ENCODE results near the gene NGLY1. TPM values are rescaled to one million over a fixed set of nuclear protein-coding genes. Genes with fewer than 3 reads are reported as not detected.

NGLY1 gene
- total and polyA plus RNA-seq, 2 donors (not counting 1 experiment from before 2014, with no cell fraction given) = 11.6 to 34.0 TPM

GRCh38 chr3:25768851-25769250, 14.4 kb downstream of the NGLY1 start:
- no peaks in the 10 kb centered on the region for H3K9me3 ChIP-seq (ENCODE audit: control insufficient read depth, insufficient read depth, low read depth, low read length)
- TF ChIP-seq EZH2 (IDR thresholded peaks at IDR 0.05; ENCODE audit: low read length, missing control alignments) (no peak), CTCF (conservative IDR thresholded peaks at IDR 0.05 in 1 of 2, IDR thresholded peaks at IDR 0.05 in 1 of 2; ENCODE audit: low read depth in 1 of 2, low read length in 2 of 2) (no peak)
- no peaks in the 10 kb centered on the region for H3K36me3 ChIP-seq (ENCODE audit: control insufficient read depth, insufficient read depth, low read length)
- no peaks in the 10 kb centered on the region for H3K27me3 ChIP-seq (ENCODE audit: control insufficient read depth, insufficient read depth, low read length)
- no peak for DNase-seq (ENCODE audit: low read depth in 2 of 2)
- no peak overlapping the region for H3K4me2 ChIP-seq (ENCODE audit: extremely low read depth, insufficient read depth, low read length)
- no peak overlapping the region for H3K27ac ChIP-seq (ENCODE audit: insufficient read depth, low read length)
- no peaks in the 10 kb centered on the region for H3K79me2 ChIP-seq (ENCODE audit: control insufficient read depth, insufficient read depth, low read length)
- H3K9ac ChIP-seq (ENCODE audit: insufficient read depth, low read length) = no peak overlapping the region
- H2AFZ ChIP-seq (ENCODE audit: low read length) = no peak overlapping the region
- no peak overlapping the region for H3K4me3 ChIP-seq (replicated peaks in 1 of 4; ENCODE audit: control extremely low read depth in 1 of 4, insufficient read depth in 1 of 4, low read depth in 3 of 4, low read length in 4 of 4)
- H4K20me1 ChIP-seq (ENCODE audit: control insufficient read depth, extremely low read depth, insufficient read depth, low read length) = no peaks in the 10 kb centered on the region
- no peaks in the 10 kb centered on the region for H3K4me1 ChIP-seq (ENCODE audit: control insufficient read depth, extremely low read depth, insufficient read depth, low read length)

- no peak overlapping the region for H2AFZ ChIP-seq (ENCODE audit: low read length)
- peaks cover 6% of the 10 kb centered on the region for H3K36me3 ChIP-seq (ENCODE audit: control insufficient read depth, insufficient read depth, low read length)
- H3K9me3 ChIP-seq (ENCODE audit: control insufficient read depth, insufficient read depth, low read depth, low read length) = no peaks in the 10 kb centered on the region
- H4K20me1 ChIP-seq (ENCODE audit: control insufficient read depth, extremely low read depth, insufficient read depth, low read length) = no peaks in the 10 kb centered on the region
- no peaks in the 10 kb centered on the region for H3K27me3 ChIP-seq (ENCODE audit: control insufficient read depth, insufficient read depth, low read length)
- no peak overlapping the region for H3K27ac ChIP-seq (ENCODE audit: insufficient read depth, low read length)
- H3K4me2 ChIP-seq (ENCODE audit: extremely low read depth, insufficient read depth, low read length) = no peak overlapping the region
- no peaks in the 10 kb centered on the region for H3K4me1 ChIP-seq (ENCODE audit: control insufficient read depth, extremely low read depth, insufficient read depth, low read length)
- no peak for TF ChIP-seq CTCF (conservative IDR thresholded peaks at IDR 0.05 in 1 of 2, IDR thresholded peaks at IDR 0.05 in 1 of 2; ENCODE audit: low read depth in 1 of 2, low read length in 2 of 2)
- no peak for TF ChIP-seq EZH2 (IDR thresholded peaks at IDR 0.05; ENCODE audit: low read length, missing control alignments)
- H3K4me3 ChIP-seq (replicated peaks in 1 of 4; ENCODE audit: control extremely low read depth in 1 of 4, insufficient read depth in 1 of 4, low read depth in 3 of 4, low read length in 4 of 4) = no peak overlapping the region
- no peak for DNase-seq (ENCODE audit: low read depth in 2 of 2)
- H3K9ac ChIP-seq (ENCODE audit: insufficient read depth, low read length) = no peak overlapping the region
- H3K79me2 ChIP-seq (ENCODE audit: control insufficient read depth, insufficient read depth, low read length) = no peaks in the 10 kb centered on the region
Measured at GRCh38 chr3:25751725-25752124, 31.5 kb downstream of the NGLY1 start.

- Histone ChIP-seq H2AFZ (ENCODE audit: low read length) (no peak overlapping the region), H3K9ac (ENCODE audit: insufficient read depth, low read length) (no peak overlapping the region), H3K4me3 (replicated peaks in 1 of 4; ENCODE audit: control extremely low read depth in 1 of 4, insufficient read depth in 1 of 4, low read depth in 3 of 4, low read length in 4 of 4) (no peak overlapping the region), H3K27me3 (ENCODE audit: control insufficient read depth, insufficient read depth, low read length) (no peaks in the 10 kb centered on the region), H3K4me1 (ENCODE audit: control insufficient read depth, extremely low read depth, insufficient read depth, low read length) (no peaks in the 10 kb centered on the region), H4K20me1 (ENCODE audit: control insufficient read depth, extremely low read depth, insufficient read depth, low read length) (no peaks in the 10 kb centered on the region), H3K4me2 (ENCODE audit: extremely low read depth, insufficient read depth, low read length) (no peak overlapping the region), H3K36me3 (ENCODE audit: control insufficient read depth, insufficient read depth, low read length) (peaks cover 4% of the 10 kb centered on the region), H3K27ac (ENCODE audit: insufficient read depth, low read length) (no peak overlapping the region), H3K9me3 (ENCODE audit: control insufficient read depth, insufficient read depth, low read depth, low read length) (no peaks in the 10 kb centered on the region), H3K79me2 (ENCODE audit: control insufficient read depth, insufficient read depth, low read length) (no peaks in the 10 kb centered on the region)
- no peak for DNase-seq (ENCODE audit: low read depth in 2 of 2)
- TF ChIP-seq CTCF (conservative IDR thresholded peaks at IDR 0.05 in 1 of 2, IDR thresholded peaks at IDR 0.05 in 1 of 2; ENCODE audit: low read depth in 1 of 2, low read length in 2 of 2) = no peak
- TF ChIP-seq EZH2 (IDR thresholded peaks at IDR 0.05; ENCODE audit: low read length, missing control alignments) = no peak
Measured at GRCh38 chr3:25751048-25751447, 32.2 kb downstream of the NGLY1 start.

Data from fibroblast of lung (primary cell).